GM12878 (cell line): Measurements from ENCODE around the gene ATF6. TPM values are rescaled to one million over a fixed set of nuclear protein-coding genes. Genes with fewer than 3 reads are reported as not detected.
A peak's percentile ranks its signal among the peaks of the same experiment; 100 is the strongest.

Source experiments
- JUNB ChIP-seq: IDR thresholded peaks from 2 replicates; pipeline ENCODE4 v1.6.1; 2016; ENCODE audit warnings: antibody characterized with exemption, mild to moderate bottlenecking
- KAT2A ChIP-seq: conservative IDR thresholded peaks from 2 replicates; pipeline ENCODE4 v1.6.1; 2011; ENCODE audit warnings: low read depth, low read length; ENCODE audit not compliant: control insufficient read depth
- KLF5 ChIP-seq: fragments of 450-650 bp; IDR thresholded peaks from 2 replicates; pipeline ENCODE4 v1.6.1; 2014; ENCODE audit warnings: mild to moderate bottlenecking; ENCODE audit not compliant: partially characterized antibody
- MTA3 ChIP-seq: IDR thresholded peaks from 2 replicates; pipeline ENCODE4 v1.6.1; 2012; ENCODE audit warnings: low read length, inconsistent platforms, borderline replicate concordance
- RAD21 ChIP-seq: IDR thresholded peaks from 2 replicates; pipeline ENCODE4 v1.6.1; 2011; ENCODE audit warnings: mild to moderate bottlenecking, low read depth, low read length, moderate library complexity; ENCODE audit not compliant: insufficient read depth
- RELA ChIP-seq: fragments of 450-650 bp; IDR thresholded peaks from 2 replicates; pipeline ENCODE4 v1.8.0; 2014; ENCODE audit warnings: borderline replicate concordance; ENCODE audit not compliant: partially characterized antibody
- SIN3A ChIP-seq: IDR thresholded peaks from 2 replicates; pipeline ENCODE4 v1.6.1; 2012; ENCODE audit warnings: low read depth, low read length, improper control_type of control experiment
- SMARCA5 ChIP-seq: fragments of 450-650 bp; IDR thresholded peaks from 2 replicates; pipeline ENCODE4 v1.6.1; 2017; ENCODE audit warnings: mild to moderate bottlenecking
- TCF7 ChIP-seq: IDR thresholded peaks from 2 replicates; pipeline ENCODE4 v1.6.1; 2014; ENCODE audit warnings: antibody characterized with exemption, borderline replicate concordance
- YY1 ChIP-seq: IDR thresholded peaks from 2 replicates; pipeline ENCODE4 v1.6.1; 2011; ENCODE audit warnings: low read depth, mild to moderate bottlenecking, low read length
- ZBED1 ChIP-seq: IDR thresholded peaks from 2 replicates; pipeline ENCODE4 v1.6.1; 2016; ENCODE audit warnings: borderline replicate concordance
- ZNF384 ChIP-seq: IDR thresholded peaks from 2 replicates; pipeline ENCODE4 v1.6.1; 2012; ENCODE audit warnings: low read depth, mild to moderate bottlenecking, low read length, improper control_type of control experiment, borderline replicate concordance
- ZZZ3 ChIP-seq: IDR thresholded peaks from 2 replicates; pipeline ENCODE4 v1.6.1; 2011; ENCODE audit warnings: low read depth; ENCODE audit not compliant: control insufficient read depth, insufficient read length
- polyA plus RNA-seq, 11 experiments: library from polyadenylated mRNA; depleted of rRNA in 4 of 11; unstranded in 6 of 11; stranded (reverse) in 5 of 11; fragments of >200 nt; fragmentation: Nextera tagmentation in 4 of 11; fragmentation: Illumina TruSeq in 1 of 11; extraction: Ambion mirVana in 4 of 11; extraction: Trizol in 1 of 11; gene quantifications; 1 replicate in 1 of 11; 2 replicates in 10 of 11; pipeline versions ENCODE4 v1.2.1 to v1.2.3, GENCODE V29; 2011 to 2016; ENCODE audit warnings: inconsistent platforms in 2 of 11, missing spikeins in 2 of 11, low read depth in 1 of 11
- total RNA-seq, 4 experiments: library from RNA; depleted of rRNA in 3 of 4; stranded (reverse); fragments of >200 nt in 3 of 4; fragmentation: Illumina TruSeq in 1 of 4; extraction: Trizol in 1 of 4; gene quantifications; 2 replicates each; pipeline versions ENCODE4 v1.2.1 to v1.2.3, GENCODE V29; 2013 to 2021
- TF ChIP-seq, protein P1 (sequence below): IDR thresholded peaks from 2 replicates; pipeline ENCODE4 v1.6.1; 2012; ENCODE audit warnings: low read depth, low read length, improper control_type of control experiment
- TF ChIP-seq, protein P2 (sequence below): fragments of 450-650 bp; conservative IDR thresholded peaks from 2 replicates; pipeline ENCODE4 v1.6.1; 2017; ENCODE audit warnings: mild to moderate bottlenecking, moderate library complexity
- TF ChIP-seq, protein P3 (sequence below): IDR thresholded peaks from 2 replicates; pipeline ENCODE4 v1.6.1; 2011; ENCODE audit warnings: borderline replicate concordance, low read depth, mild to moderate bottlenecking, moderate library complexity, low read length; ENCODE audit not compliant: insufficient read depth, poor library complexity, severe bottlenecking
- TF ChIP-seq, protein P4 (sequence below): fragments of 450-650 bp; IDR thresholded peaks from 2 replicates; pipeline ENCODE4 v1.6.1; 2016; ENCODE audit warnings: mild to moderate bottlenecking
- TF ChIP-seq, protein P5 (sequence below): fragments of 450-650 bp; IDR thresholded peaks from 2 replicates; pipeline ENCODE4 v1.6.1; 2016; ENCODE audit warnings: mild to moderate bottlenecking
- TF ChIP-seq, protein P6 (sequence below): fragments of 450-650 bp; IDR thresholded peaks from 2 replicates; pipeline ENCODE4 v1.6.1; 2017; ENCODE audit warnings: mild to moderate bottlenecking, moderate library complexity

ATF6 gene
- total and polyA plus RNA-seq, 10 of the 15 experiments (the other 5 are each of a cell fraction or from before 2014, with no cell fraction given), result 7.8 to 24.3 (median 14.7) TPM

DNA sequence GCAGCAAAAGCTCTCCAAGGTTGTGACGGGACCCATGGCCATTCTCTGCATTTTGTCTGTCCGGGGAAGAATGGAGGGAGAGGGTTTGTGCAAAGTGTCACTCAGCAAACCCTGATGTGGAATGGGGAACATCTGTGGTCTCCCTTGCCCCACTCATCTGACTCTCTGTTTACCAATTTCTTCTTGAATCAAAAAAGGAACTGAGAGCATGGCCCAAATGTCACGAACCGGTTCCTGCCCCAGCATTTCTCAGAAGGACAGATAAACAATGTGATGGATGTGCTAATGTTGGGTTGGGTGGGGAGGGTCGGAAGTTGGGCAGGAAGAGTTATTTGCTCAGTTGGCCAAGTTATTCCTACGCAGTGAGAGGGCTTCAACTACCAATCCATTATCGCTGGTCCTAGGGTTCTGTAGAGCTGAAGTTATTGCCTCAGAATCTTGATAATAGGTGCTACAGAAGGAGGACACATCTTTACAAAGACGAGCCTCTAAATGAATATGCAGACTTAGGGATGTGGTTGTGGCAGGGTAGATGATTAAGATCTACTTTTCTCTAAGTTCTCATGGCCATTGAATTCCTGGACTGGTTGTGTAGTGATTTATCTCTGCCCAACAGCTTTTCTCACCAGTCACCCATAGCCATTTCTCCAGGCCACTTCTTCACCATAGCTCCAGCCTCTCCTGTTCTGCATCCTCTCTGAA, 26.1 kb upstream of the ATF6 start (continued):
- TF ChIP-seq, protein P1, sequence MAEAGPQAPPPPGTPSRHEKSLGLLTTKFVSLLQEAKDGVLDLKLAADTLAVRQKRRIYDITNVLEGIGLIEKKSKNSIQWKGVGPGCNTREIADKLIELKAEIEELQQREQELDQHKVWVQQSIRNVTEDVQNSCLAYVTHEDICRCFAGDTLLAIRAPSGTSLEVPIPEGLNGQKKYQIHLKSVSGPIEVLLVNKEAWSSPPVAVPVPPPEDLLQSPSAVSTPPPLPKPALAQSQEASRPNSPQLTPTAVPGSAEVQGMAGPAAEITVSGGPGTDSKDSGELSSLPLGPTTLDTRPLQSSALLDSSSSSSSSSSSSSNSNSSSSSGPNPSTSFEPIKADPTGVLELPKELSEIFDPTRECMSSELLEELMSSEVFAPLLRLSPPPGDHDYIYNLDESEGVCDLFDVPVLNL, result no peak
- 0 out of 2 replicates have a peak, but pooled peaks have one; percentile 4 for TF ChIP-seq YY1
- TF ChIP-seq ZBED1, result no peak
- TF ChIP-seq, protein P2, sequence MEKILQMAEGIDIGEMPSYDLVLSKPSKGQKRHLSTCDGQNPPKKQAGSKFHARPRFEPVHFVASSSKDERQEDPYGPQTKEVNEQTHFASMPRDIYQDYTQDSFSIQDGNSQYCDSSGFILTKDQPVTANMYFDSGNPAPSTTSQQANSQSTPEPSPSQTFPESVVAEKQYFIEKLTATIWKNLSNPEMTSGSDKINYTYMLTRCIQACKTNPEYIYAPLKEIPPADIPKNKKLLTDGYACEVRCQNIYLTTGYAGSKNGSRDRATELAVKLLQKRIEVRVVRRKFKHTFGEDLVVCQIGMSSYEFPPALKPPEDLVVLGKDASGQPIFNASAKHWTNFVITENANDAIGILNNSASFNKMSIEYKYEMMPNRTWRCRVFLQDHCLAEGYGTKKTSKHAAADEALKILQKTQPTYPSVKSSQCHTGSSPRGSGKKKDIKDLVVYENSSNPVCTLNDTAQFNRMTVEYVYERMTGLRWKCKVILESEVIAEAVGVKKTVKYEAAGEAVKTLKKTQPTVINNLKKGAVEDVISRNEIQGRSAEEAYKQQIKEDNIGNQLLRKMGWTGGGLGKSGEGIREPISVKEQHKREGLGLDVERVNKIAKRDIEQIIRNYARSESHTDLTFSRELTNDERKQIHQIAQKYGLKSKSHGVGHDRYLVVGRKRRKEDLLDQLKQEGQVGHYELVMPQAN, result no peak
- TF ChIP-seq KAT2A, result no peak
- no peak; the same call in 1 of the 2 replicates for TF ChIP-seq MTA3
- TF ChIP-seq, protein P3, sequence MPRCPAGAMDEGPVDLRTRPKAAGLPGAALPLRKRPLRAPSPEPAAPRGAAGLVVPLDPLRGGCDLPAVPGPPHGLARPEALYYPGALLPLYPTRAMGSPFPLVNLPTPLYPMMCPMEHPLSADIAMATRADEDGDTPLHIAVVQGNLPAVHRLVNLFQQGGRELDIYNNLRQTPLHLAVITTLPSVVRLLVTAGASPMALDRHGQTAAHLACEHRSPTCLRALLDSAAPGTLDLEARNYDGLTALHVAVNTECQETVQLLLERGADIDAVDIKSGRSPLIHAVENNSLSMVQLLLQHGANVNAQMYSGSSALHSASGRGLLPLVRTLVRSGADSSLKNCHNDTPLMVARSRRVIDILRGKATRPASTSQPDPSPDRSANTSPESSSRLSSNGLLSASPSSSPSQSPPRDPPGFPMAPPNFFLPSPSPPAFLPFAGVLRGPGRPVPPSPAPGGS, result no peak
- no peak for TF ChIP-seq TCF7
- no peak for TF ChIP-seq ZNF384
- TF ChIP-seq RAD21, result no peak
- TF ChIP-seq, protein P4, sequence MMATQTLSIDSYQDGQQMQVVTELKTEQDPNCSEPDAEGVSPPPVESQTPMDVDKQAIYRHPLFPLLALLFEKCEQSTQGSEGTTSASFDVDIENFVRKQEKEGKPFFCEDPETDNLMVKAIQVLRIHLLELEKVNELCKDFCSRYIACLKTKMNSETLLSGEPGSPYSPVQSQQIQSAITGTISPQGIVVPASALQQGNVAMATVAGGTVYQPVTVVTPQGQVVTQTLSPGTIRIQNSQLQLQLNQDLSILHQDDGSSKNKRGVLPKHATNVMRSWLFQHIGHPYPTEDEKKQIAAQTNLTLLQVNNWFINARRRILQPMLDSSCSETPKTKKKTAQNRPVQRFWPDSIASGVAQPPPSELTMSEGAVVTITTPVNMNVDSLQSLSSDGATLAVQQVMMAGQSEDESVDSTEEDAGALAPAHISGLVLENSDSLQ, result peak; percentile 85
- TF ChIP-seq, protein P5, sequence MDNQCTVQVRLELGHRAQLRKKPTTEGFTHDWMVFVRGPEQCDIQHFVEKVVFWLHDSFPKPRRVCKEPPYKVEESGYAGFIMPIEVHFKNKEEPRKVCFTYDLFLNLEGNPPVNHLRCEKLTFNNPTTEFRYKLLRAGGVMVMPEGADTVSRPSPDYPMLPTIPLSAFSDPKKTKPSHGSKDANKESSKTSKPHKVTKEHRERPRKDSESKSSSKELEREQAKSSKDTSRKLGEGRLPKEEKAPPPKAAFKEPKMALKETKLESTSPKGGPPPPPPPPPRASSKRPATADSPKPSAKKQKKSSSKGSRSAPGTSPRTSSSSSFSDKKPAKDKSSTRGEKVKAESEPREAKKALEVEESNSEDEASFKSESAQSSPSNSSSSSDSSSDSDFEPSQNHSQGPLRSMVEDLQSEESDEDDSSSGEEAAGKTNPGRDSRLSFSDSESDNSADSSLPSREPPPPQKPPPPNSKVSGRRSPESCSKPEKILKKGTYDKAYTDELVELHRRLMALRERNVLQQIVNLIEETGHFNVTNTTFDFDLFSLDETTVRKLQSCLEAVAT, result no peak
- TF ChIP-seq JUNB, result no peak
- TF ChIP-seq ZZZ3, result no peak
- TF ChIP-seq KLF5, result no peak
- TF ChIP-seq SIN3A, result no peak
- no peak for TF ChIP-seq SMARCA5
- TF ChIP-seq, protein P6, sequence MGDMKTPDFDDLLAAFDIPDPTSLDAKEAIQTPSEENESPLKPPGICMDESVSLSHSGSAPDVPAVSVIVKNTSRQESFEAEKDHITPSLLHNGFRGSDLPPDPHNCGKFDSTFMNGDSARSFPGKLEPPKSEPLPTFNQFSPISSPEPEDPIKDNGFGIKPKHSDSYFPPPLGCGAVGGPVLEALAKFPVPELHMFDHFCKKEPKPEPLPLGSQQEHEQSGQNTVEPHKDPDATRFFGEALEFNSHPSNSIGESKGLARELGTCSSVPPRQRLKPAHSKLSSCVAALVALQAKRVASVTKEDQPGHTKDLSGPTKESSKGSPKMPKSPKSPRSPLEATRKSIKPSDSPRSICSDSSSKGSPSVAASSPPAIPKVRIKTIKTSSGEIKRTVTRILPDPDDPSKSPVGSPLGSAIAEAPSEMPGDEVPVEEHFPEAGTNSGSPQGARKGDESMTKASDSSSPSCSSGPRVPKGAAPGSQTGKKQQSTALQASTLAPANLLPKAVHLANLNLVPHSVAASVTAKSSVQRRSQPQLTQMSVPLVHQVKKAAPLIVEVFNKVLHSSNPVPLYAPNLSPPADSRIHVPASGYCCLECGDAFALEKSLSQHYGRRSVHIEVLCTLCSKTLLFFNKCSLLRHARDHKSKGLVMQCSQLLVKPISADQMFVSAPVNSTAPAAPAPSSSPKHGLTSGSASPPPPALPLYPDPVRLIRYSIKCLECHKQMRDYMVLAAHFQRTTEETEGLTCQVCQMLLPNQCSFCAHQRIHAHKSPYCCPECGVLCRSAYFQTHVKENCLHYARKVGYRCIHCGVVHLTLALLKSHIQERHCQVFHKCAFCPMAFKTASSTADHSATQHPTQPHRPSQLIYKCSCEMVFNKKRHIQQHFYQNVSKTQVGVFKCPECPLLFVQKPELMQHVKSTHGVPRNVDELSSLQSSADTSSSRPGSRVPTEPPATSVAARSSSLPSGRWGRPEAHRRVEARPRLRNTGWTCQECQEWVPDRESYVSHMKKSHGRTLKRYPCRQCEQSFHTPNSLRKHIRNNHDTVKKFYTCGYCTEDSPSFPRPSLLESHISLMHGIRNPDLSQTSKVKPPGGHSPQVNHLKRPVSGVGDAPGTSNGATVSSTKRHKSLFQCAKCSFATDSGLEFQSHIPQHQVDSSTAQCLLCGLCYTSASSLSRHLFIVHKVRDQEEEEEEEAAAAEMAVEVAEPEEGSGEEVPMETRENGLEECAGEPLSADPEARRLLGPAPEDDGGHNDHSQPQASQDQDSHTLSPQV, result no peak
- no peak for TF ChIP-seq RELA
